ENCODE results near the gene TBC1D7. TPM values are rescaled to one million over a fixed set of nuclear protein-coding genes. Genes with fewer than 3 reads are reported as not detected.
"Not testable (repeated sequence)": the region's sequence is repeated elsewhere in the genome, so short reads cannot be mapped to it uniquely, and the experiment has no call there.

TBC1D7 gene
- total RNA-seq, 1 experiment from 2014 or later, result 22.9 TPM

DNA sequence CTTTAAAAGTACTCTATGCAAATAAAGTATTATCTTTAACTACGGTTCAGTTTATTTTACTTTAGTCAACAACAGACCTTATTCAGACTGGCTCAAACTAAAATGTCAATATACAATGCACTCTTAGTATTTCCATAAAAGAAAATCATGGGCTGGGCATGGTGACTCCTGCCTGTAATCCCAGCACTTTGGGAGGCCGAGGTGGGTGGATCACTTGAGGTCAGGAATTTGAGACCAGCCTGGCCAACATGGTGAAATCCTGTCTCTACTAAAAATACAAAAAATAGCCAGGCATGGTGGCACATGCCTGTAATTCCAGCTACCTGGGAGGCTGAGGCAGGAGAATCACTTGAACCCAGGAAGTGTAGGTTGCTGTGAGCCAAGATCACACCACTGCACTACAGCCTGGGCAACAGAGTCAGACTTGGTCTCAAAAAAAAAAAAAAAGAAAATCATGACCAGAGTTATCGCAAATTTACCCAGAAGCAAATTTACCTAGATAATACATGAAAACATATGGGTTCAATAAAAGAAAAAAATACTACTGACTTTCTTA lies 2.2 kb downstream of the TBC1D7 start:
- not testable (repeated sequence) for DNase-seq (ENCODE audit: low read depth in 1 of 2, low spot score in 2 of 2); H3K27me3 ChIP-seq (replicated peaks); H3K4me3 ChIP-seq; H3K27ac ChIP-seq; H3K9me3 ChIP-seq (replicated peaks)
- Histone ChIP-seq H3K4me1 (replicated peaks) (peaks cover 11% of the 10 kb centered on the region; the same call in 1 of the 2 replicates), H3K36me3 (peaks cover 36% of the 10 kb centered on the region)

DNA sequence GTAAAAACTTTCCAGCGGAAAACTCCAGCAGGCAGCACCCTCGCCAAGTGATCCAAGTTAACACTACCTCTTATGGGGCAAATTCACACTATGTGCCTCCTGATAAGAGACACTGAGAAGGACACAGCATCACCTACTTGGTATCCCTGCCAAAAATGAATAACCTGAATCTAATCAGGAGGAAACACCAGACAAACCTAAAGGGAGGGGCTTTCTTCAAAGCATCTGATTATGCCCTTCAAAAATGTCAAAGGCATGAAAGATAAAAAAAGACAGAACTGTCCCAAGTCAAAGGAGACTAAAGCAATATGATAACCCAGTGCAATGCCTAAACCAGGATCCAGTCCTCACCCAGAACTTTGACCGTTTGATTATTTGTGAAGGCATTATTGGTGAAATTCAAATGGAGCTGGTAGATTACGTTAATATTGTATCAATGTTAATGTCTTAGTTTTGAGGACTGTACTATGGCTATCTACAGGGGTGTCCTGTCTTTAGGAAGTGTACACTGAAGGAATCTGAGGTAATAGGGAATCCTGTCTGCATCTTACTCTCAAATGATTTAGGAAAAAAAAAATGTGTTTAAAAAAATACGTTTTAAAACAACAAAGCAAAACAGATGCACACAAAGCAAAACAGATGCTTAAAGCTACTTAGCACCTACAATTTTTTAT lies 8.3 kb downstream of the TBC1D7 start:
- Histone ChIP-seq H3K4me1 (replicated peaks) (no peaks in the 10 kb centered on the region), H3K27ac (no peak overlapping the region), H3K27me3 (replicated peaks) (no peaks in the 10 kb centered on the region), H3K4me3 (no peak overlapping the region), H3K36me3 (peaks cover 77% of the 10 kb centered on the region), H3K9me3 (replicated peaks) (no peaks in the 10 kb centered on the region)
- no peak for DNase-seq (ENCODE audit: low read depth in 1 of 2, low spot score in 2 of 2)

DNA sequence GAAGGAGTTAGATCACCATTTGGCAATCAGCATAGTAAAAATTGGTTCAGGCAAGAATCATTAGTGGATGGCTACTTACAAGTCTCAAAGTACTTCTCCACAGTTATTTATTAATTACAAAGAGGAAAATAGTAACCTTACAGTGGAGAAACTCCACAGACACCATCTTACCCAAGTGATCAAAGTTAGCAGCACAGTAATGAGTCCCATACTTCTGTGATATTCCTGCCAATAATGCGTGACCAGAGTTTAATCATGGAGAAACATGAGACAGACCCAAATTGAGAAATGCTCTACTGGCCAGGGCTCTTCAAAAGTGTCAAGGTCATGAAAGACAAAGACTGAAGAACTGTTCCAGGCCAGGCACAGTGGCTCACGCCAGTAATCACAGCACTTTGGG lies 9.5 kb downstream of the TBC1D7 start:
- H3K36me3 ChIP-seq, result peaks cover 78% of the 10 kb centered on the region
- H3K9me3 ChIP-seq (replicated peaks), result no peaks in the 10 kb centered on the region

GRCh38 chr6:13315896-13316295 lies 12.4 kb downstream of the TBC1D7 start:
- Histone ChIP-seq H3K4me3 (no peak overlapping the region), H3K27me3 (replicated peaks) (no peaks in the 10 kb centered on the region), H3K9me3 (replicated peaks) (no peaks in the 10 kb centered on the region), H3K36me3 (peaks cover 76% of the 10 kb centered on the region), H3K27ac (no peak overlapping the region), H3K4me1 (replicated peaks) (no peaks in the 10 kb centered on the region)
- no peak for DNase-seq (ENCODE audit: low read depth in 1 of 2, low spot score in 2 of 2)

More for the DNA sequence above, 9.5 kb downstream of the TBC1D7 start:
- Histone ChIP-seq H3K27me3 (replicated peaks) (no peaks in the 10 kb centered on the region), H3K27ac (no peak overlapping the region), H3K4me1 (replicated peaks) (no peaks in the 10 kb centered on the region), H3K4me3 (no peak overlapping the region)
- no peak for DNase-seq (ENCODE audit: low read depth in 1 of 2, low spot score in 2 of 2)

- no peaks in the 10 kb centered on the region for H3K27me3 ChIP-seq (replicated peaks)
- no peak overlapping the region for H3K4me3 ChIP-seq
- DNase-seq (ENCODE audit: low read depth in 1 of 2, low spot score in 2 of 2), result no peak
- H3K27ac ChIP-seq, result no peak overlapping the region
- no peaks in the 10 kb centered on the region for H3K4me1 ChIP-seq (replicated peaks)
- H3K9me3 ChIP-seq (replicated peaks), result no peaks in the 10 kb centered on the region
- peaks cover 69% of the 10 kb centered on the region for H3K36me3 ChIP-seq
These were observed 13.5 kb downstream of the TBC1D7 start for GRCh38 chr6:13314806-13315205.

DNA sequence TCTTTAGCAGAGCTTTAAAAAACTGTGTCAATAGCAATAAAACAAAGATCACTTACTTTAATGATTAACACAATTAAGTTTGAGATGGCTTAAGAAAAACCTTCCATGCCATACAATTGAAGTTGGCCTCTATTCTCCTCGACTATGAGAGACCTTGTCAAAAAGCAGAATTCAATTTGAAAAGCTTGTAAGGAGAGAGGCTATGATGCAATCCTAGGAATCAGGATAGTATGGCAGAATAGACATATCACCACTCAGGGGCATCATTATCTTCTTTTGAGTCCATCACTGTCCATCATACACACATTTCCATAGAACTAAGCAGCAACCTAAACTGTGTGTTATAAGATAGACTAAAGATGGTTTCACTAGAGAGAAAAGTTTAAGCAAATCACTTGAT lies 17.2 kb downstream of the TBC1D7 start:
- H3K4me1 ChIP-seq (replicated peaks), result no peaks in the 10 kb centered on the region
- no peak overlapping the region for H3K4me3 ChIP-seq
- H3K27me3 ChIP-seq (replicated peaks), result no peaks in the 10 kb centered on the region
- no peaks in the 10 kb centered on the region for H3K9me3 ChIP-seq (replicated peaks)
- no peak overlapping the region for H3K27ac ChIP-seq
- peaks cover 60% of the 10 kb centered on the region for H3K36me3 ChIP-seq
- DNase-seq (ENCODE audit: low read depth in 1 of 2, low spot score in 2 of 2), result no peak

DNA sequence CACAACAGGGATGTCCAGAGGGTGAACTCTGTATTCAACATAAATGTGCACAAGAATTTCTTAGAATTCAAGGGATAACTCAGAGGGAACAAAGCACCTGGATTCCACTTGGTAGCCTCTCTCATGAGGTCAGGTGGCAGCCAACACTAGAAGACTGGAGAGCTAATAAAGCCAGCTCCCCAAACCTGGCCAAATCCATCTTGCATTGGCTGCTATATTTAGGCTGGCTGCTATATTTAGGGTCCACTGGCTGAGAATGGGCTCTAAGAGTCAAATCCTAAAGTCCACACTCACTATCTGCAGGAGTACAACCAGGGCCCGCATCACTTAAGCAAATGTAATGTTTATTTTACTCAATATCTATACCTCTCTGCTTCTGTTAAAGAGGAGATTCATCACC lies 20.0 kb downstream of the TBC1D7 start:
- H3K4me1 ChIP-seq (replicated peaks), result peaks cover 2% of the 10 kb centered on the region
- H3K4me3 ChIP-seq, result no peak overlapping the region
- no peaks in the 10 kb centered on the region for H3K27me3 ChIP-seq (replicated peaks)
- H3K27ac ChIP-seq, result no peak overlapping the region
- H3K9me3 ChIP-seq (replicated peaks), result no peaks in the 10 kb centered on the region
- DNase-seq (ENCODE audit: low read depth in 1 of 2, low spot score in 2 of 2), result no peak
- peaks cover 50% of the 10 kb centered on the region for H3K36me3 ChIP-seq

DNA sequence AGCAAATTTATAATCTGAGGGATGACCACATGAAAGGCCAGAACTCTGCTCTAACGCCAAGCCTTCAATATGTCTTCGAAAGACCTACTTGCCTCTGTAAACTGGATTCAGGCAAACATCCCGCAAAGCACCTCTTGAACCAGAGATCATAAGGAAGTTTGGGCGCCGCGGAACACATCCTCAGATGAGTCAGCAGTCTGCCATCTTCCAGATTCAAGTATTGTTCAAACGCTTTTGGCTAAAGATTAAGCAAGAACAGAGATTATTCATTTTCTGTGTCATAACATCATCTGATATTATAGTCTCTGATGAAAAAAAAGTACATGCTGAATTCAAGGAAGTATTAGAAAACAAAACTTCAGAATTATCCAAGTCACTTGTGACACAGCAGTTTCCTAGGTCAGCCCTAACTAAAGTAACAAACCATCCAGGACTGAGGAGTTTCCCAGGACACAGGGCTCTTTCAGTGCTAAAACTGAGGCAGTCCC lies 20.8 kb downstream of the TBC1D7 start:
- no peak overlapping the region for H3K27ac ChIP-seq
- H3K9me3 ChIP-seq (replicated peaks), result no peaks in the 10 kb centered on the region
- DNase-seq (ENCODE audit: low read depth in 1 of 2, low spot score in 2 of 2), result no peak
- peaks cover 10% of the 10 kb centered on the region for H3K4me1 ChIP-seq (replicated peaks)
- H3K36me3 ChIP-seq, result peaks cover 50% of the 10 kb centered on the region
- H3K27me3 ChIP-seq (replicated peaks), result no peaks in the 10 kb centered on the region
- H3K4me3 ChIP-seq, result no peak overlapping the region

DNA sequence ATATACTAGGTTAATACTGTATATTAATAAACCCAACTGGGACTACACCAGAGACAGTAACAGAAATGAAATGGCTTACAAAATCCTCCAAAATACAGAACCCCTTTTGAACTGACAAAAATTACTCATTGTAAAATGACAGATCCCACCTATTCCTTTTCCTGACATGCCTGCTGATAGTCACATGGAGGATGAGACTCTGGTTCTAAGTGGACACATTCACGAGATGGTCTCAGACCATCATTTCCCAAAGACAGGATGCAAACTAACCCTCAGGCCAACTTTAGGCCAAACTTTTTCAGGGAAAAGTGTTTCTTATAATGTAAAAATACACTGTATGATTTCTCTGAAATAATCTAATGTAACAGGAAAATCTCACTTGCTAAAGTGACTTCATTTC lies 22.5 kb downstream of the TBC1D7 start:
- H3K36me3 ChIP-seq, result peaks cover 50% of the 10 kb centered on the region
- H3K4me1 ChIP-seq (replicated peaks), result peaks cover 14% of the 10 kb centered on the region
- no peak overlapping the region for H3K4me3 ChIP-seq
- DNase-seq (ENCODE audit: low read depth in 1 of 2, low spot score in 2 of 2), result no peak
- no peak overlapping the region for H3K27ac ChIP-seq
- H3K9me3 ChIP-seq (replicated peaks), result no peaks in the 10 kb centered on the region
- no peaks in the 10 kb centered on the region for H3K27me3 ChIP-seq (replicated peaks)

GRCh38 chr6:13305288-13305687 lies 23.0 kb downstream of the TBC1D7 start:
- Histone ChIP-seq H3K36me3 (peaks cover 51% of the 10 kb centered on the region), H3K4me1 (replicated peaks) (peaks cover 14% of the 10 kb centered on the region), H3K27me3 (replicated peaks) (no peaks in the 10 kb centered on the region), H3K27ac (no peak overlapping the region), H3K9me3 (replicated peaks) (no peaks in the 10 kb centered on the region), H3K4me3 (no peak overlapping the region)
- DNase-seq (ENCODE audit: low read depth in 1 of 2, low spot score in 2 of 2), result no peak

GRCh38 chr6:13304580-13305260 lies 23.6 kb downstream of the TBC1D7 start:
- H3K9me3 ChIP-seq (replicated peaks), result no peaks in the 10 kb centered on the region
- no peak for DNase-seq (ENCODE audit: low read depth in 1 of 2, low spot score in 2 of 2)
- H3K4me3 ChIP-seq, result no peak overlapping the region
- H3K4me1 ChIP-seq (replicated peaks), result peaks cover 14% of the 10 kb centered on the region
- peaks cover 52% of the 10 kb centered on the region for H3K36me3 ChIP-seq
- H3K27me3 ChIP-seq (replicated peaks), result no peaks in the 10 kb centered on the region
- H3K27ac ChIP-seq, result no peak overlapping the region

DNA sequence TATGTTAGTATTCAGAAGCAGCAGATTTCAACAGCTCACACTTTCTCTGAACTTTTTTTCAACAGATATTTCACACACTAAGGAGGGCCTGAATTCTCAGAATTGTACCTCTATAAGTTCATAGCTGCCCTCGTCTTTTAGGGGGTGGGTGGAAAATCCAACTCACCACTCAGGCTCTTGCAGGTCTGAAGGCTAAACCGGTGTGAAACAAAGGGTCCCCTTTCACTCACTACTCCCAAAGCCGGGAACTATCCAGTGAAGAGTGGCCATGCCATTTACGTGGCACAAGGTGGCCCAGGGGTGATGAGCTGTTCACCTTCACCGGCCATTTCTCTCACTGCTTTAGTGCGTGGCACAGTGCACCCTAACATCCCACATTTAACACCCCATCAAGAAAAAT lies 24.2 kb downstream of the TBC1D7 start:
- Histone ChIP-seq H3K36me3 (peaks cover 45% of the 10 kb centered on the region), H3K9me3 (replicated peaks) (no peaks in the 10 kb centered on the region), H3K4me1 (replicated peaks) (peaks cover 14% of the 10 kb centered on the region), H3K4me3 (no peak overlapping the region), H3K27ac (no peak overlapping the region), H3K27me3 (replicated peaks) (no peaks in the 10 kb centered on the region)
- no peak for DNase-seq (ENCODE audit: low read depth in 1 of 2, low spot score in 2 of 2)

DNA sequence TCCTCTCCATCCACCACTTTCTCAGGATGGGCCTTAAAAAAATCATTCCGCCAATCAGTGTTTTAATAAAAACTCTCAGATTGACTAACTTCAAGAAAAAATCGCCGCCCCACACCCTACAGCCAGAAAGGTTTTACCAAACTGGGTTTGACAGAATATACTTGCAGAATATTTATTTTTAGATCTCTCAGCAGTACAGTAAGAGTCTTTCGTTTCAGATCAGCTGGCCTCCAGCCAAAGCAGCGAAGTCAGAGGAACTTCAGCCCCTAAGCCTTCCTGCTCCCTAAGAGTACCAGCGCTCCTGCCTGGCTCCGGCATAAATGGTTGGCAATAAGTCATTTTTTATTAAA lies 24.7 kb downstream of the TBC1D7 start:
- Histone ChIP-seq H3K4me1 (replicated peaks) (peaks cover 14% of the 10 kb centered on the region), H3K9me3 (replicated peaks) (no peaks in the 10 kb centered on the region), H3K27me3 (replicated peaks) (no peaks in the 10 kb centered on the region), H3K36me3 (peaks cover 41% of the 10 kb centered on the region), H3K4me3 (no peak overlapping the region), H3K27ac (peak overlapping the region; percentile 33)
- DNase-seq (ENCODE audit: low read depth in 1 of 2, low spot score in 2 of 2), result peak in 1 of 2 experiments; percentile 40

Data from SJSA1 (cell line).